A549 (cell line): ENCODE measurements around the gene MORN4. TPM values are rescaled to one million over a fixed set of nuclear protein-coding genes. Genes with fewer than 3 reads are reported as not detected.

Experiments used
- ATAC-seq, 2 experiments: fragments of 200-7000 bp in 1 of 2; fragments of >200 bp in 1 of 2; cut with Nextera tagmentation in 1 of 2; cut with Tn5 transposase in 1 of 2; 3 replicates each; pipeline versions ENCODE4 v1.8.0 to v1.9.1; 2018 to 2020; ENCODE audit warnings: mild to moderate bottlenecking in 1 of 2, moderate library complexity in 1 of 2
- CTCF ChIA-PET: fragments of 300-600 bp; sonication (Branson Sonifier 250); formaldehyde crosslinking; extraction: SDS; loops from one replicate; lab custom pipeline; 2021; ENCODE audit warnings: antibody characterized with exemption, inconsistent platforms; lab: Yijun Ruan, JAX
- POLR2A ChIA-PET: fragments of 350-600 bp; formaldehyde crosslinking; extraction: SDS; loops from one replicate; lab custom pipeline; 2021; ENCODE audit warnings: antibody characterized with exemption, inconsistent platforms; lab: Yijun Ruan, JAX
- DNase-seq, 2 experiments: peaks; one replicate each; pipeline versions ENCODE4 v3.0.0 to v3.0.0-alpha.2; 2011 to 2016; ENCODE audit warnings: low read depth in 1 of 2, low spot score in 1 of 2
- FAIRE-seq: peaks from 2 replicates; lab custom pipeline; 2011; peaks lifted over from hg19 to GRCh38; lab: Jason Lieb, UNC
- H3K27ac ChIP-seq, 2 experiments: fragments of >200 bp; sonication (Bioruptor Twin); formaldehyde crosslinking; 3 replicates each; pipeline ENCODE4 v1.5.1; 2016 to 2017
- H3K4me1 ChIP-seq: fragments of >200 bp; sonication (Bioruptor Twin); formaldehyde crosslinking; 3 replicates; pipeline ENCODE4 v1.6.1; 2016
- H3K4me2 ChIP-seq: fragments of >200 bp; sonication (Bioruptor Twin); formaldehyde crosslinking; 3 replicates; pipeline ENCODE4 v1.6.1; 2016
- H3K4me3 ChIP-seq: fragments of >200 bp; sonication (Bioruptor Twin); formaldehyde crosslinking; 3 replicates; pipeline ENCODE4 v1.5.1; 2016
- H3K9me3 ChIP-seq: fragments of >200 bp; sonication (Bioruptor Twin); formaldehyde crosslinking; 3 replicates; pipeline ENCODE4 v1.6.1; 2016
- CEBPB ChIP-seq, 2 experiments: fragments of >200 bp in 1 of 2; sonication (Bioruptor Twin) in 1 of 2; formaldehyde crosslinking in 1 of 2; IDR thresholded peaks; 2 replicates each; pipeline ENCODE4 v1.6.1; 2012 to 2016
- CHD2 ChIP-seq: fragments of 150-350 bp; IDR thresholded peaks from 2 replicates; pipeline ENCODE4 v1.6.1; 2014; ENCODE audit warnings: low read length; ENCODE audit not compliant: partially characterized antibody
- EHF ChIP-seq: fragments of 250-450 bp; sonication (Bioruptor Pico); IDR thresholded peaks from 2 replicates; pipeline ENCODE4 v1.5.0; 2020; ENCODE audit warnings: mild to moderate bottlenecking
- ESRRA ChIP-seq: fragments of 150-350 bp; IDR thresholded peaks from 2 replicates; pipeline ENCODE4 v1.6.1; 2014; ENCODE audit warnings: mild to moderate bottlenecking, low read length, borderline replicate concordance
- FOSB ChIP-seq: fragments of 250-450 bp; sonication (Bioruptor Pico); IDR thresholded peaks from 2 replicates; pipeline ENCODE4 v1.5.0; 2020; ENCODE audit warnings: mild to moderate bottlenecking, moderate library complexity
- GATA3 ChIP-seq: IDR thresholded peaks from 2 replicates; pipeline ENCODE4 v1.6.1; 2012; ENCODE audit warnings: borderline replicate concordance
- HDAC2 ChIP-seq: fragments of 200-600 bp; sonication (generic); IDR thresholded peaks from 2 replicates; pipeline ENCODE4 v1.6.1; 2016
- HOXB13 ChIP-seq: fragments of 250-450 bp; sonication (Bioruptor Pico); IDR thresholded peaks from 2 replicates; pipeline ENCODE4 v1.5.0; 2020; ENCODE audit warnings: low read depth, mild to moderate bottlenecking, moderate library complexity
- HOXB5 ChIP-seq: fragments of 250-450 bp; sonication (Bioruptor Pico); IDR thresholded peaks from 2 replicates; pipeline ENCODE4 v1.5.0; 2020; ENCODE audit warnings: mild to moderate bottlenecking, moderate library complexity
- KDM1A ChIP-seq: fragments of 200-600 bp; sonication (generic); IDR thresholded peaks from 2 replicates; pipeline ENCODE4 v1.6.1; 2016; ENCODE audit warnings: low read depth, mild to moderate bottlenecking
- MAFK ChIP-seq: fragments of 450-650 bp; IDR thresholded peaks from 2 replicates; pipeline ENCODE4 v1.6.1; 2014; ENCODE audit not compliant: partially characterized antibody
- MAZ ChIP-seq: fragments of 150-350 bp; IDR thresholded peaks from 2 replicates; pipeline ENCODE4 v1.6.1; 2014; ENCODE audit warnings: antibody characterized with exemption, low read depth, low read length, borderline replicate concordance
- NPAS2 ChIP-seq: fragments of 250-450 bp; sonication (Bioruptor Pico); IDR thresholded peaks from 2 replicates; pipeline ENCODE4 v1.8.0; 2022; ENCODE audit warnings: mild to moderate bottlenecking, moderate library complexity, borderline replicate concordance
- NR3C1 ChIP-seq: fragments of >200 bp; sonication (Bioruptor Twin); formaldehyde crosslinking; IDR thresholded peaks from 3 replicates; pipeline ENCODE4 v1.6.1; 2017
- PHF8 ChIP-seq: fragments of 200-600 bp; sonication (generic); IDR thresholded peaks from 2 replicates; pipeline ENCODE4 v1.6.1; 2016; ENCODE audit warnings: low read depth, mild to moderate bottlenecking, antibody characterized with exemption, moderate library complexity, borderline replicate concordance
- POLR2A ChIP-seq: IDR thresholded peaks from 2 replicates; pipeline ENCODE4 v1.6.1; 2012; ENCODE audit warnings: mild to moderate bottlenecking, low read length
- RCOR1 ChIP-seq: fragments of 150-350 bp; IDR thresholded peaks from 2 replicates; pipeline ENCODE4 v1.6.1; 2014; ENCODE audit warnings: antibody characterized with exemption, low read length, low read depth
- RFX5 ChIP-seq: fragments of 450-650 bp; IDR thresholded peaks from 2 replicates; pipeline ENCODE4 v1.7.1; 2014; ENCODE audit warnings: antibody characterized with exemption, mild to moderate bottlenecking, moderate library complexity
- SMC3 ChIP-seq: fragments of >200 bp; sonication (Bioruptor Twin); formaldehyde crosslinking; IDR thresholded peaks from 3 replicates; pipeline ENCODE4 v1.6.1; 2018; ENCODE audit warnings: inconsistent platforms
- TFCP2L1 ChIP-seq: fragments of 250-450 bp; sonication (Bioruptor Pico); IDR thresholded peaks from 2 replicates; pipeline ENCODE4 v1.5.0; 2021; ENCODE audit warnings: mild to moderate bottlenecking
- TP53 ChIP-seq: fragments of 250-450 bp; sonication (Bioruptor Pico); IDR thresholded peaks from 2 replicates; pipeline ENCODE4 v1.5.0; 2021; ENCODE audit warnings: mild to moderate bottlenecking, moderate library complexity
- WGBS: methylation state at CpG from one replicate; pipeline ENCODE4 v1.1.6; 2017; ENCODE audit errors: missing lambda C conversion rate; 5-methylcytosine and 5-hydroxymethylcytosine counted together
- polyA plus RNA-seq, 4 experiments: library from polyadenylated mRNA; depleted of rRNA in 3 of 4; stranded (reverse); fragments of >200 nt; fragmentation: RNase III in 1 of 4; extraction: RNeasy Plus Mini Kit Qiagen cat#74134 plus additional on column Dnase treatment in 1 of 4; gene quantifications; 2 replicates in 3 of 4; 3 replicates in 1 of 4; pipeline ENCODE4 v1.2.3, GENCODE V29; 2011 to 2017
- TF ChIP-seq, protein P1 (sequence below): IDR thresholded peaks from 2 replicates; pipeline ENCODE4 v1.6.1; 2012
- TF ChIP-seq, protein P2 (sequence below): fragments of 450-650 bp; IDR thresholded peaks from 2 replicates; pipeline ENCODE4 v1.6.1; 2014; ENCODE audit warnings: antibody characterized with exemption
- TF ChIP-seq, protein P3 (sequence below): fragments of 250-450 bp; sonication (Bioruptor Pico); IDR thresholded peaks from 2 replicates; pipeline ENCODE4 v1.5.0; 2020; ENCODE audit warnings: low read depth, mild to moderate bottlenecking, moderate library complexity
- TF ChIP-seq, protein P4 (sequence below): fragments of 200-600 bp; sonication (generic); IDR thresholded peaks from 2 replicates; pipeline ENCODE4 v1.6.1; 2016; ENCODE audit warnings: antibody characterized with exemption, mild to moderate bottlenecking, moderate library complexity
- TF ChIP-seq, protein P5 (sequence below): IDR thresholded peaks from 2 replicates; pipeline ENCODE4 v1.6.1; 2012; ENCODE audit warnings: low read depth, borderline replicate concordance
- TF ChIP-seq, protein P6 (sequence below): fragments of 150-350 bp; IDR thresholded peaks from 2 replicates; pipeline ENCODE4 v1.6.1; 2014; ENCODE audit warnings: low read depth, mild to moderate bottlenecking, low read length

Gene MORN4
- polyA plus RNA-seq, 2 of the 4 experiments (the other 2 are of a cell fraction), result 8.9 to 13.8 TPM

DNA sequence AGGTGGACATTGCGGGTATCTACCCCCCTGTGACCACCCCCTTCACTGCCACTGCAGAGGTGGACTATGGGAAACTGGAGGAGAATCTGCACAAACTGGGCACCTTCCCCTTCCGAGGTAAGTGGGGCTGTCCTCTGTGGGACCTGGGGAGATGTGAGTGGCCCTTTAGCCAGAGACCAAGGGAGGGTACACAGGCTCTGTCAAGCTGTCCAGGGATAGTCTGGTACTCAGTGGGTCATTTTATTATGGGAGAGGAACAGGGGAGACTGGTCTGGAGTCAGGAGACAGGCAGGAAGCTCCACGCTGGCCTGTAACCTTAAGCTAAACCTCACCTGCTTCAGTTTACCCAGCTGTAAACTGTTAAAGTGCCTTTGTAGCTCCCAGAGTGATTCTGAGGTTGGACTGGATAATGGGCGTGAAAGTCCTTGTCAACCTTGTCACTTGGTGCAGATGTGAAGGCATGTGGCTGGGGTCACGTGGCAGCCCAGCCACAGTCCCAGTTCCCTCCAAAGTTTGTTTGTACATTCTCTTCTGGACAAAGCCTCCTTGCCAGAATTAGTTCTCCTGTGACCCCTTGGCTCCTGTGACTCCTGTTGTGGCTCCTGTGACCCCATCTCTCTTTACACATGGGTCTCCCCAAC, 48.4 kb downstream of the MORN4 start:
- CTCF ChIA-PET, result interaction anchor here (1.1 to 39.7 kb wide), 4 partner anchors 5 to 151 kb away, joined by 3 to 1048 read pairs (median 526); partner anchors contain the start of genes ANKRD2, C10orf62, HOGA1 and ZFYVE27

DNA sequence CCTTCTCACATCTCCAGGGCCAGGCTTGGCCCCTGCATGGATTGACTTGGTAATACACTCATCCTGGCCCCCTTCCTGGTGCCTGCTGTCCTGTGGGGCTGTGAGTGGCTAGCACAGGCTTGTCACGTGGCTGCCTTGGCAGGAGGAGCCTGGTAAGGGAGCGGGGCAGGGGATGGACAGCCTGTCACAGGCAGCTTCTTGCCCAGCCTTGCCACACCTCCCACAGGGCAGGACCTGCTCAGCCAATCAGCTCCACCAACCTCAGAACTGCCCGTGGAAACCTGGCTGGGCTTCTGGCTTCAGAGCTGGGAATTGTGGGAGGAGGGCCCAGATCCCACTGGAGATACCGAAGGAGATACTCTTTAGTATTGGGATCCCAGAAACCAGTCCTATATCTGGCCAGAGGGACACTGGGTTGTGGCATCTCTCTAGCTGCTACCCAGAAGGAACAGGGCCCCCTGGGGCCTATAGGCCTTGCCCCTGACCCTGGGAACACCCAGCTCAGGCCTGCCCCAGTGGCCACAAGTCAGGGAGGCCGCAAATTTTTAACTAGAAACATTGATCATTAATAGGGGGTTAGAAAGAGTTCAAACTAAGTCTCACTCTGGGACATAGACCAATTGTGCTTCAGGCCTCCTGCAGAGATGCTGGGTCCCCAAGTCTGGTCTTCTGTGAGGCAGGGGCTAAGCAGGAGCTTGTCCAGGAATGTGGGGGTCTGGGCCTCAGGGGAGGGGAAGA, 49.1 kb downstream of the MORN4 start, which contains the start of gene HOGA1:
Gene HOGA1 (plus strand): TSS at position 330 of the 738 bp plus-strand sequence. CDS start 315 bp downstream, at position 645.
- Histone ChIP-seq H3K4me3 (peak within 1 kb of the TSS; percentile 19; the same call in 2 of the 3 replicates), H3K27ac (peak within 1 kb of the TSS; percentile 75 to 80), H3K9me3 (no peaks in the 10 kb centered on the region), H3K4me1 (peaks cover 26% of the 10 kb centered on the region), H3K4me2 (peak within 1 kb of the TSS; percentile 77)
- ChIA-PET CTCF (interaction anchor here (1.8 to 39.7 kb wide), 3 partner anchors 4 to 152 kb away, joined by 4 to 1048 read pairs (median 1048); partner anchors contain the start of genes ANKRD2, C10orf62, HOGA1 and ZFYVE27), POLR2A (interaction anchor here (0.5 to 1.9 kb wide), 4 partner anchors 9 to 88 kb away, joined by 3 to 9 read pairs (median 4); partner anchors contain the start of gene ANKRD2)
- peak; percentile 89 for FAIRE-seq
- ATAC-seq, result peak; percentile 97 to 99
- DNase-seq, result peak; percentile 92 to 93
- TF ChIP-seq FOSB (CRISPR knock-in tag) (no peak), MAFK (no peak), HOXB5 (CRISPR knock-in tag) (no peak), HDAC2 (no peak), GATA3 (peak; percentile 8; the same call in 1 of the 2 replicates), CHD2 (no peak), NR3C1 (no peak), POLR2A (0 out of 2 replicates have a peak, but pooled peaks have one; percentile 14), PHF8 (peak; percentile 36; the same call in 1 of the 2 replicates)
- TF ChIP-seq, protein P1, sequence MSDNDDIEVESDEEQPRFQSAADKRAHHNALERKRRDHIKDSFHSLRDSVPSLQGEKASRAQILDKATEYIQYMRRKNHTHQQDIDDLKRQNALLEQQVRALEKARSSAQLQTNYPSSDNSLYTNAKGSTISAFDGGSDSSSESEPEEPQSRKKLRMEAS, result peak; percentile 56; the same call in 1 of the 2 replicates
- TF ChIP-seq, protein P2, sequence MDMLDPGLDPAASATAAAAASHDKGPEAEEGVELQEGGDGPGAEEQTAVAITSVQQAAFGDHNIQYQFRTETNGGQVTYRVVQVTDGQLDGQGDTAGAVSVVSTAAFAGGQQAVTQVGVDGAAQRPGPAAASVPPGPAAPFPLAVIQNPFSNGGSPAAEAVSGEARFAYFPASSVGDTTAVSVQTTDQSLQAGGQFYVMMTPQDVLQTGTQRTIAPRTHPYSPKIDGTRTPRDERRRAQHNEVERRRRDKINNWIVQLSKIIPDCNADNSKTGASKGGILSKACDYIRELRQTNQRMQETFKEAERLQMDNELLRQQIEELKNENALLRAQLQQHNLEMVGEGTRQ, result peak; percentile 88
- 18% methylated on average over 4 of the region's 5 CpGs for WGBS

More for the DNA sequence above, 48.4 kb downstream of the MORN4 start:
- 81% methylated on average over 5 of the region's 5 CpGs for WGBS
- DNase-seq (no peak), ATAC-seq (no peak), FAIRE-seq (no peak)
- peak overlapping the region; percentile 19; the same call in 2 of the 3 replicates for H3K4me3 ChIP-seq
- H3K9me3 ChIP-seq, result no peaks in the 10 kb centered on the region
- peak overlapping the region; percentile 77 for H3K4me2 ChIP-seq
- H3K4me1 ChIP-seq, result peaks cover 26% of the 10 kb centered on the region
- TF ChIP-seq ESRRA (no peak), SMC3 (no peak), TFCP2L1 (CRISPR knock-in tag) (no peak), HDAC2 (no peak), RFX5 (no peak), CEBPB (IDR thresholded peaks at IDR 0.05) (no peak), MAZ (no peak), RCOR1 (no peak), HOXB13 (no peak), KDM1A (no peak), CHD2 (no peak), NPAS2 (CRISPR knock-in tag) (no peak), NR3C1 (no peak), TP53 (no peak), EHF (CRISPR knock-in tag) (no peak)
- TF ChIP-seq, protein P1, result no peak
- TF ChIP-seq, protein P3, sequence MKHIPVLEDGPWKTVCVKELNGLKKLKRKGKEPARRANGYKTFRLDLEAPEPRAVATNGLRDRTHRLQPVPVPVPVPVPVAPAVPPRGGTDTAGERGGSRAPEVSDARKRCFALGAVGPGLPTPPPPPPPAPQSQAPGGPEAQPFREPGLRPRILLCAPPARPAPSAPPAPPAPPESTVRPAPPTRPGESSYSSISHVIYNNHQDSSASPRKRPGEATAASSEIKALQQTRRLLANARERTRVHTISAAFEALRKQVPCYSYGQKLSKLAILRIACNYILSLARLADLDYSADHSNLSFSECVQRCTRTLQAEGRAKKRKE (CRISPR knock-in tag), result no peak
- TF ChIP-seq, protein P4, sequence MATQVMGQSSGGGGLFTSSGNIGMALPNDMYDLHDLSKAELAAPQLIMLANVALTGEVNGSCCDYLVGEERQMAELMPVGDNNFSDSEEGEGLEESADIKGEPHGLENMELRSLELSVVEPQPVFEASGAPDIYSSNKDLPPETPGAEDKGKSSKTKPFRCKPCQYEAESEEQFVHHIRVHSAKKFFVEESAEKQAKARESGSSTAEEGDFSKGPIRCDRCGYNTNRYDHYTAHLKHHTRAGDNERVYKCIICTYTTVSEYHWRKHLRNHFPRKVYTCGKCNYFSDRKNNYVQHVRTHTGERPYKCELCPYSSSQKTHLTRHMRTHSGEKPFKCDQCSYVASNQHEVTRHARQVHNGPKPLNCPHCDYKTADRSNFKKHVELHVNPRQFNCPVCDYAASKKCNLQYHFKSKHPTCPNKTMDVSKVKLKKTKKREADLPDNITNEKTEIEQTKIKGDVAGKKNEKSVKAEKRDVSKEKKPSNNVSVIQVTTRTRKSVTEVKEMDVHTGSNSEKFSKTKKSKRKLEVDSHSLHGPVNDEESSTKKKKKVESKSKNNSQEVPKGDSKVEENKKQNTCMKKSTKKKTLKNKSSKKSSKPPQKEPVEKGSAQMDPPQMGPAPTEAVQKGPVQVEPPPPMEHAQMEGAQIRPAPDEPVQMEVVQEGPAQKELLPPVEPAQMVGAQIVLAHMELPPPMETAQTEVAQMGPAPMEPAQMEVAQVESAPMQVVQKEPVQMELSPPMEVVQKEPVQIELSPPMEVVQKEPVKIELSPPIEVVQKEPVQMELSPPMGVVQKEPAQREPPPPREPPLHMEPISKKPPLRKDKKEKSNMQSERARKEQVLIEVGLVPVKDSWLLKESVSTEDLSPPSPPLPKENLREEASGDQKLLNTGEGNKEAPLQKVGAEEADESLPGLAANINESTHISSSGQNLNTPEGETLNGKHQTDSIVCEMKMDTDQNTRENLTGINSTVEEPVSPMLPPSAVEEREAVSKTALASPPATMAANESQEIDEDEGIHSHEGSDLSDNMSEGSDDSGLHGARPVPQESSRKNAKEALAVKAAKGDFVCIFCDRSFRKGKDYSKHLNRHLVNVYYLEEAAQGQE, result no peak
- TF ChIP-seq, protein P5, sequence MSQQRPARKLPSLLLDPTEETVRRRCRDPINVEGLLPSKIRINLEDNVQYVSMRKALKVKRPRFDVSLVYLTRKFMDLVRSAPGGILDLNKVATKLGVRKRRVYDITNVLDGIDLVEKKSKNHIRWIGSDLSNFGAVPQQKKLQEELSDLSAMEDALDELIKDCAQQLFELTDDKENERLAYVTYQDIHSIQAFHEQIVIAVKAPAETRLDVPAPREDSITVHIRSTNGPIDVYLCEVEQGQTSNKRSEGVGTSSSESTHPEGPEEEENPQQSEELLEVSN, result no peak
- TF ChIP-seq, protein P6, sequence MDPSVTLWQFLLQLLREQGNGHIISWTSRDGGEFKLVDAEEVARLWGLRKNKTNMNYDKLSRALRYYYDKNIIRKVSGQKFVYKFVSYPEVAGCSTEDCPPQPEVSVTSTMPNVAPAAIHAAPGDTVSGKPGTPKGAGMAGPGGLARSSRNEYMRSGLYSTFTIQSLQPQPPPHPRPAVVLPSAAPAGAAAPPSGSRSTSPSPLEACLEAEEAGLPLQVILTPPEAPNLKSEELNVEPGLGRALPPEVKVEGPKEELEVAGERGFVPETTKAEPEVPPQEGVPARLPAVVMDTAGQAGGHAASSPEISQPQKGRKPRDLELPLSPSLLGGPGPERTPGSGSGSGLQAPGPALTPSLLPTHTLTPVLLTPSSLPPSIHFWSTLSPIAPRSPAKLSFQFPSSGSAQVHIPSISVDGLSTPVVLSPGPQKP, result no peak
- TF ChIP-seq, all 56 proteins: peak for 0
- peak overlapping the region; percentile 75 to 80 for H3K27ac ChIP-seq
- POLR2A ChIA-PET, result interaction anchor here (1.4 to 1.9 kb wide), 2 partner anchors 10 to 13 kb away, joined by 4 to 9 read pairs; partner anchors contain the start of gene ANKRD2
